ENCODE data around the gene PUS10. TPM values are rescaled to one million over a fixed set of nuclear protein-coding genes. Genes with fewer than 3 reads are reported as not detected.
"Not testable (repeated sequence)": the region's sequence is repeated elsewhere in the genome, so short reads cannot be mapped to it uniquely, and the experiment has no call there.

PUS10 gene
- total RNA-seq, 1 donor from 2014 or later = 8.2 TPM

DNA sequence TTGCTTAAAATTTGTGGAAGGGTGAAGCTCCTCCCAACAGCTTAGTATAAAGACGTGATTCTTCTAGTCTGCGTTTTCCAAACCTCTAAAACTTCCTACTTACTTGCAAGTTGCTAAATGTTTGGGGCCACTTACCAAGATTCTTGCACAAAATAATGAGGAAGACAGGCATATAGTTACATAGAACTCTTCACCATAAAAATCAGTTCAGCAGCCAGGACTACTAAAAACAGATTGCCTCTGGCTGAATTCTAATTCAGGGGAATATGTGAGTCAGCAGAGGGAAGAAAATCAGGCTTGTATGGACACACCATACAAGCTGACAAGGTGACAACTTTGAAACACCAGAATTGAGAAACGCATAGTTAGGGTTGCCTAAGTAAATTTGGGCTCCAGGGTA, 3.3 kb downstream of the PUS10 start:
- intact Hi-C loops (cut with micrococcal nuclease) = loop anchor here (5.0 kb wide), 2 partner anchors 1183 to 1693 kb away; partner anchors contain the start of genes B3GNT2 and EHBP1

GRCh38 chr2:61013382-61013781, 4.7 kb downstream of the PUS10 start:
- intact Hi-C loops (cut with micrococcal nuclease) = no loop called here

GRCh38 chr2:61012303-61012702, 5.8 kb downstream of the PUS10 start:
- intact Hi-C loops (cut with micrococcal nuclease) = not testable (repeated sequence)

- intact Hi-C loops (cut with micrococcal nuclease) = no loop called here
Measured at GRCh38 chr2:61011678-61012077, 6.4 kb downstream of the PUS10 start.

- intact Hi-C loops (cut with micrococcal nuclease) = no loop called here
Measured at GRCh38 chr2:61009355-61009754, 8.7 kb downstream of the PUS10 start.

DNA sequence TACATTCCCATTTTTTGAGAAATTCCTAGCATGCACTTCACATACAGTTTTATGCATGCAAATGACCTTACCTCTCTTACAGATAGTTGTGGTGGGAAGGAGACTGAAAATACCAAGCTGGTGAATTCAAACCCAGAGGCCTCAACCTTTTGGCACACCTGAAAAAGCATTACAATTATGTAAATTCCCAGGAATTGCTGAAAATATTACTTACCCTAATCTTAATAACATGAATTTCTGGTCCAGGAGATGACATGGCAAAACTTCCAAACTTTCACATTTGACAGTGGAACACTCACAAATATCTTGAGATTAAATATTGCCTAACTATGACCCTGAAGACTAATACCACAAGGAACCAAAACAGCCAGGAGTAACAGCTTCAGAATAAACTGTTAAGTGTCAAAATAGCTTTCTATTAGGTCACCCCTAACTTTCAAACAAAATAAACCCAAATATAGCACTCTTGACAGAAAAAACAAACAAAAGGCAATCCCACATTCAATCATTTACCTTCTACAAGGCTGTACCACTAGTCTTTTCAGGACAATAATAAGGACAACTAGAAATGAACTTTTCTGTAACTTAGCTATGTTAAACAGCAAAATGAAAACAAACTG, 11.5 kb downstream of the PUS10 start:
- intact Hi-C loops (cut with micrococcal nuclease) = no loop called here

DNA sequence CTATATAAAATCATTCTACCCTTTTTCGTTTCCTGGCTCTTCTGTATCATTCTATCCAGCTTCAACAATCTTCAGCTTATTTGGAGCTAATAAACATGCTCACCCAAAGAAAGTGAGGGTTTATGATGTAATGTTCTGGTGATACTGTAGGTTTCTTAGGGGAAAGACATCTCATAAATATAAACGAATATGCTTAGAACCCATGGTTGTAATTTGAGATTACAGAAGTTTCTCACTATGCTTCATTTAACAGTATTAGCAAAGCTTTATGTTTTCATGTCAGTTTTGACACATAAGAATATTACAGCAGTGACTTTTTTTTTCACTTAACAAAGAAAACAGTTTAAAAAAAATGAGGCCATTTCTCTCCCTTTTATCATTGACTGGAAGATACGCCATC, 12.3 kb downstream of the PUS10 start:
- intact Hi-C loops (cut with micrococcal nuclease) = no loop called here

GRCh38 chr2:60998628-60999545, 19.2 kb downstream of the PUS10 start:
- intact Hi-C loops (cut with micrococcal nuclease) = loop anchor here (1.0 to 5.0 kb wide), 10 partner anchors 18 to 438 kb away; partner anchors contain the start of genes PAPOLG, PEX13 and REL

- intact Hi-C loops (cut with micrococcal nuclease) = no loop called here
Measured at GRCh38 chr2:60994131-60994530, 23.9 kb downstream of the PUS10 start.

- intact Hi-C loops (cut with micrococcal nuclease) = no loop called here
Measured at GRCh38 chr2:60992985-60993392, 25.1 kb downstream of the PUS10 start.

- intact Hi-C loops (cut with micrococcal nuclease) = no loop called here
Measured at GRCh38 chr2:60991644-60992043, 26.4 kb downstream of the PUS10 start.

- intact Hi-C loops (cut with micrococcal nuclease) = no loop called here
Measured at GRCh38 chr2:60989259-60989658, 28.8 kb downstream of the PUS10 start.

DNA sequence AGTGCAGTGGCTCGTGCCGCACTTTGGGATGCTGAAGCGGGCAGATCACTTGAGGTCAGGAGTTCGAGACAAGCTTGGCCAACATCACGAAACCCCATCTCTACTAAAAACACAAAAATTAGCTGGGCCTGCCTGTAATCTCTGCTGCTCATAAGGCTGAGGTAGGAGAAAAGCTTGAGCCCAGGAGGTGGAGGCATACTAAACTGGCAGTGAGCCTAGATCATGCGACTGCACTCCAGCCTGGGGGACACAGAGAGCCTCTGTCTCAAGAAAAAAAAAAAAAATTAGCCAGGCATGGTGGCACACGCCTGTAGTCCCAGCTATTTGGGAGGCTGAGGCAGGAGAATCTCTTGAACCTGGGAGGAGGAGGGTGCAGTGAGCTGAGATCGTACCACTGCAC, 30.4 kb downstream of the PUS10 start:
- intact Hi-C loops (cut with micrococcal nuclease) = not testable (repeated sequence)

- intact Hi-C loops (cut with micrococcal nuclease) = no loop called here
Measured at GRCh38 chr2:60987041-60987440, 31.0 kb downstream of the PUS10 start.

- intact Hi-C loops (cut with micrococcal nuclease) = no loop called here
Measured at GRCh38 chr2:60984720-60985119, 33.3 kb downstream of the PUS10 start.

DNA sequence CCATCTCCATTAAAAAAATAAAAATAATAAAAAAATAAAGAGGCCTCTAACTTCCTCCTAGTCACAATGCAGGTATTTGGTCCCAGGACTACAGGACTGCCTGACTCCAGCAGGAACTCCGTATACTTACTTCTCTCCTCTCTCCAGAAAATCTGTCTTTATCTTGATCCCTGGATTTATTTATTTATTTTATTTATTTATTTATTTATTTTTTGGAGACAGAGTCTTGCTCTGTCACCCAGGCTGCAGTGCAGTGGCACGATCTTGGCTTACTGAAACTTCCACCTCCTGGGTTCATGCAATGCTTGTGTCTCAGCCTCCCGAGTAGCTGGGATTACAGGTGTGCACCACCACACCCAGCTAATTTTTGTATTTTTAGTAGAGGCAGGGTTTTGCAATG, 36.0 kb downstream of the PUS10 start:
- intact Hi-C loops (cut with micrococcal nuclease) = not testable (repeated sequence)

DNA sequence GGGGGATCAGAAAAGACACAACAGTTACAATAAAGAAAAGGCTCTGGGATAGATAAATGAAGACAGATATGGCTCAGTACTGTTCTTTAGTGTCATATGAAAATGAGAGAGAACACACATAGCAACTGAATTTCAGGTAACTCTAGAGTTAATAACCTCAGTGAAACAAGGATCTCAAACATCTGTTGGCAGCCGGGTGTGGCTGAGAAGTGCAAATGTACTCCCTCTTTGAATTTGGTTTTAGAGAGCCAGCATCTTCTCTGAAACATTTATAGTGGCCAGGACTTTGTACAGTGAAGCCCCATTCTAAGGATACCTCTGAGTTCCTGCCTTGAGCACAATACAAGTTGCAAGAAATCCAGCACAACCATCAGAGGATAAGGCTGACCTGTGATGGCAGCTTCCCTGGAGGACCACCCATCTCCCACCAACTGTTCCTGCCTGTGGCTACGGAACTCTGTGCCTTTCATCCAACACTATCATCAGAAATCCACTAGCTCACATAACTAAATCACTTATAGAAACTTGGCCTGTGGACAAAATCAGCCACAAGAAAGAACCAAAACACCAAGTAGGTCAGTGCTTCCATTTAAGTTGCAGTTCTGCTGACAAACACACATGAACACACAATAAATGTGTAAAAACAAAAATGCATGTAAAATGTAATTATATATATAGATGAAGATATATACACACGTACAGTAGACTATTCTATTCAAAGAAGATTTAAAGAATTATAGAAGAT, 37.8 kb downstream of the PUS10 start:
- intact Hi-C loops (cut with micrococcal nuclease) = no loop called here

- intact Hi-C loops (cut with micrococcal nuclease) = no loop called here
Measured at GRCh38 chr2:60979231-60979630, 38.8 kb downstream of the PUS10 start.

GRCh38 chr2:60977562-60977895, 40.5 kb downstream of the PUS10 start:
- intact Hi-C loops (cut with micrococcal nuclease) = no loop called here

- intact Hi-C loops (cut with micrococcal nuclease) = no loop called here
Measured at GRCh38 chr2:60976875-60977561, 41.0 kb downstream of the PUS10 start.

- intact Hi-C loops (cut with micrococcal nuclease) = no loop called here
Measured at GRCh38 chr2:60976256-60976850, 41.7 kb downstream of the PUS10 start.

All from T-helper 1 cell treated with Interleukin-12 subunit alpha and Interleukin-12 subunit beta and Interleukin-4 antibody, amounts not matched to agents 30 ng/mL and 1 ng/mL, for 36 hours (primary cell).